ENCODE measurements around the gene ID3. TPM values are rescaled to one million over a fixed set of nuclear protein-coding genes. Genes with fewer than 3 reads are reported as not detected.

Gene ID3
- total and polyA plus RNA-seq, 7 experiments from 2014 or later: 13.0 to 89.4 (median 28.3) TPM

DNA sequence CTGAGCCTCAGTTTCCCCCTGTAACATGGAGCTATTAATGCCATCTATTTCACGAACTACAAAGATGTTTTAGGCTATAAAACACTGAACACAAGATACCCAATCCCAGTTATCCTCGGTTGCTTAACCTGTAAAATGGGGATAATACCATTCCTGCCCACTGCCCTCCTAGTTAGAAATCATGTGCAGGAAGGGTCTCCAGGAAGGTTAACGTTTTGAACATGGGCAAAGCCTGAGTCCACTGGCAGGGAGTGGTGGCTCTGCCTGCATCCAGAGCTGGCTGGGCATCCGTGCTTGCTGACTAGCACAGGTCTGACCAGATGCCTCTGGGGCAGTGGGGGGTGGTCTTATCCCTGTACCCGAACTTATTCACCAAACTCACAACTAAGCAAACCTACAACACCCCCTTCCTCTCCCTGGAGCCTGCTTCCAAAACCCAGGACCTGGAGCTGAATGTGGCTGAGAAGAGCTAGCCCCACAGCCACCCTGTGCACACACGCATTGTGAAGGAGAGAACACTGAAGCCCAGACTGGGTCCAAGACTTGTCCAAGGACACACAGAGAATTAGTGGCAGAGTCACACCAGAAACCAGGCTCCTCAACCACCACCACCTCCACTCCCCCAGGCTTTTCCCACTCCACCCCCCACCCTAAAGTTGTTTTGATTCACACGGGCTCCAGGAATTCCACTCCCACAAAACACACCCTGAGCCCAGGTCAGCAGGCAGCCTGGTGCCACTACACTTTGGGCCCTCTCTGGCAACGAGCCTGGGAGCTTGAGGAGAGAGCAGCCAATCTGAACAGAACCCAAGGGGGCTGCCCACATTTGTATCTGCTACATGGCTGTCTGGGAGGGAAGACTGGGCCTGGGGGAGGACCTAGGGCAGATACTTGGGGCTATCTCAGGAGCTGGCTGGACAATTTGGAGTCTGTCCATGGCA, 29.9 kb downstream of the ID3 start:
- Histone ChIP-seq H3K36me3 (ENCODE audit: control insufficient read depth in 2 of 3, insufficient read depth in 3 of 3, low read length in 3 of 3) (no peaks in the 10 kb centered on the region), H3K4me1 (ENCODE audit: control insufficient read depth in 2 of 2, insufficient read depth in 2 of 2, low read length in 2 of 2) (peaks cover 76 to 86% of the 10 kb centered on the region in 2 donors), H3K27ac (ENCODE audit: low read depth, low read length) (no peak overlapping the region), H3K4me3 (ENCODE audit: low read length) (peak overlapping the region; percentile 52), H3K27me3 (ENCODE audit: control insufficient read depth in 2 of 2, insufficient read depth in 2 of 2, low read length in 2 of 2) (no peaks in the 10 kb centered on the region), H3K9me3 (ENCODE audit: control insufficient read depth in 2 of 3, low read length in 3 of 3) (no peaks in the 10 kb centered on the region)
- ChIA-PET CTCF (interaction anchor here (0.7 to 3.1 kb wide), 8 partner anchors 10 to 115 kb away, joined by 4 to 26 read pairs (median 7); no protein-coding TSS in a partner anchor), POLR2A (interaction anchor here (0.5 to 1.7 kb wide), 6 partner anchors 19 to 102 kb away, joined by 3 to 6 read pairs (median 4); no protein-coding TSS in a partner anchor)
- Mint-ChIP-seq H3K4me3 (peak overlapping the region in 9 of 10 donors; percentile 39 to 96 (median 71)), H3K4me1 (peaks cover 56 to 85% (median 81%) of the 10 kb centered on the region in 7 donors), H3K36me3 (peaks cover 0 to 18% (median 0%) of the 10 kb centered on the region in 5 donors), H3K27me3 (peaks cover 0 to 4% (median 0%) of the 10 kb centered on the region in 5 donors), H3K9me3 (no peaks in the 10 kb centered on the region), H3K27ac (peak overlapping the region in 4 of 9 donors; percentile 18 to 96 (median 40))
- DNase-seq (no peak), ATAC-seq (no peak)
- intact Hi-C loops (cut with micrococcal nuclease): loop anchor here (2.0 to 10.0 kb wide), 6 partner anchors 25 to 185 kb away; partner anchors contain the start of genes HNRNPR (in 2 of the 2), ZNF436 (in 2 of the 2), ID3 (in 1 of the 2) and TCEA3 (in 1 of the 2)

DNA sequence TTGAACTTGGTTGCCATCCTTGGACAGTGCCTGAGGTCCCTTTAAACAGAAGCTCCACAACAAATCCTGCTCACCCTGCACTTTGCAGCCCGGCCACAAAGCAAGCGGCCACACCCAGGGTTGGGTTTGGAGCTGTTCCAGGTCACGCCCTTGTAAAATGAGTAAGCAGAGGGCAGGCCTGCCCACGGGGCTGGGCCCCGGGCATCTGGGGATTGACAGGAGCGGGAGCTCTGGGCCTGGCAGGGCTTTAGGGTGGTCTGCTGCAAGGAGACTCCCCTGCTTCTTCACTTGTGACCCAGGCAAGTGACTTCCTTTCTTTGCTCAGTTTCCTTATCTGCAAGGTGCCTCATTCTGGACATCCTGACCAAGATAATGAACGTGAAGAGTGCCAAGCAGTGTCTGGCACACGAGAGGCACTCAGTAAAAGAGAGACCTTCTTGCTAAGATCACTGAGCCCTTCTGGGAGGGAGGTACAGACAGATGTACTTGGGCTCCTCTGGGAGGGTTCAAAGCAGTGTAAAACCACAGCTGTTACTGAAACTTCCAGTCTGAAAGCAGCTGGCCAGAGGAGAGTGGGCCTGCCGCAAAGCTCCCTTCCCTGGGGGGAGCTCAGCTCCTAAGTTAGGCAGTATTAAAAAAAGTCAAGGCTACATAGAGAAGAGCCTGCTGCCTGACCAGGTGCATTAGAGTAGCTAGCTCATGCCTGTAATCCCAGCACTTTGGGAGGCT, 30.9 kb downstream of the ID3 start:
- no peaks in the 10 kb centered on the region for H3K9me3 Mint-ChIP-seq
- H3K36me3 Mint-ChIP-seq: peaks cover 0 to 19% (median 0%) of the 10 kb centered on the region in 5 donors
- Histone ChIP-seq H3K4me1 (ENCODE audit: control insufficient read depth in 2 of 2, insufficient read depth in 2 of 2, low read length in 2 of 2) (peaks cover 82 to 86% of the 10 kb centered on the region in 2 donors), H3K27ac (ENCODE audit: low read depth, low read length) (no peak overlapping the region), H3K36me3 (ENCODE audit: control insufficient read depth in 2 of 3, insufficient read depth in 3 of 3, low read length in 3 of 3) (no peaks in the 10 kb centered on the region), H3K27me3 (ENCODE audit: control insufficient read depth in 2 of 2, insufficient read depth in 2 of 2, low read length in 2 of 2) (no peaks in the 10 kb centered on the region), H3K4me3 (ENCODE audit: low read length) (peak overlapping the region; percentile 41), H3K9me3 (ENCODE audit: control insufficient read depth in 2 of 3, low read length in 3 of 3) (no peaks in the 10 kb centered on the region)
- H3K4me3 Mint-ChIP-seq: peak overlapping the region; percentile 45 to 96 (median 68)
- H3K27ac Mint-ChIP-seq: peak overlapping the region in 8 of 9 donors; percentile 25 to 96 (median 47)
- POLR2A ChIA-PET: interaction anchor here (0.8 to 1.8 kb wide), 6 partner anchors 20 to 184 kb away, joined by 3 to 6 read pairs (median 4); partner anchors contain the start of gene HNRNPR
- DNase-seq: peak; percentile 23 to 72 (median 56)
- intact Hi-C loops (cut with micrococcal nuclease): no loop called here
- H3K4me1 Mint-ChIP-seq: peaks cover 54 to 92% (median 87%) of the 10 kb centered on the region in 7 donors
- peak; percentile 74 for ATAC-seq
- peaks cover 0 to 4% (median 0%) of the 10 kb centered on the region in 5 donors for H3K27me3 Mint-ChIP-seq
- CTCF ChIA-PET: interaction anchor here (0.7 to 3.1 kb wide), 14 partner anchors 8 to 112 kb away, joined by 3 to 26 read pairs (median 6); no protein-coding TSS in a partner anchor

DNA sequence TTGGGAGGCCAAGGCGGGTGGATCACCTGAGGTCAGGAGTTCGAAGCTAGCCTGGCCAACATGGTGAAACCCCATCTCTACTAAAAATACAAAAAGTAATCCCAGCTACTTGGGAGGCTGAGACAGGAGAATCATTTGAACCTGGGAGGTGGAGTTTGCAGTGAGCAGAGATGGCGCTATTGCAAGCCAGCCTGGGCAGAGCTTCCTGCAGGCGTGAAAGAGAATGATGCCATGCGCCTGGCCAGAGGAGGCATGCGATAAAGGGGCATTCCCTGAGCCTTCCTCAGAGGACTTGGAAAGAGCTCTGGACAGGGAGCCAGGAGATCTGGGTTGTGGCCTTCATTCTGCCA, 31.4 kb downstream of the ID3 start:
- Histone ChIP-seq H3K4me1 (ENCODE audit: control insufficient read depth in 2 of 2, insufficient read depth in 2 of 2, low read length in 2 of 2) (peaks cover 79 to 81% of the 10 kb centered on the region in 2 donors), H3K27ac (ENCODE audit: low read depth, low read length) (no peak overlapping the region), H3K9me3 (ENCODE audit: control insufficient read depth in 2 of 3, low read length in 3 of 3) (no peaks in the 10 kb centered on the region), H3K27me3 (ENCODE audit: control insufficient read depth in 2 of 2, insufficient read depth in 2 of 2, low read length in 2 of 2) (no peaks in the 10 kb centered on the region), H3K36me3 (ENCODE audit: control insufficient read depth in 2 of 3, insufficient read depth in 3 of 3, low read length in 3 of 3) (no peaks in the 10 kb centered on the region), H3K4me3 (ENCODE audit: low read length) (peak overlapping the region; percentile 41)
- peaks cover 49 to 88% (median 82%) of the 10 kb centered on the region in 7 donors for H3K4me1 Mint-ChIP-seq
- DNase-seq (no peak), ATAC-seq (peak; percentile 22)
- peak overlapping the region; percentile 45 to 96 (median 68) for H3K4me3 Mint-ChIP-seq
- H3K9me3 Mint-ChIP-seq: no peaks in the 10 kb centered on the region
- POLR2A ChIA-PET: interaction anchor here (0.7 to 1.8 kb wide), 7 partner anchors 20 to 184 kb away, joined by 3 to 6 read pairs (median 4); partner anchors contain the start of gene HNRNPR
- H3K36me3 Mint-ChIP-seq: peaks cover 0 to 20% (median 0%) of the 10 kb centered on the region in 5 donors
- intact Hi-C loops (cut with micrococcal nuclease): no loop called here
- peak overlapping the region in 5 of 9 donors; percentile 17 to 96 (median 65) for H3K27ac Mint-ChIP-seq
- CTCF ChIA-PET: interaction anchor here (0.8 to 3.1 kb wide), 12 partner anchors 9 to 112 kb away, joined by 3 to 26 read pairs (median 5); no protein-coding TSS in a partner anchor
- peaks cover 0 to 4% (median 0%) of the 10 kb centered on the region in 5 donors for H3K27me3 Mint-ChIP-seq

DNA sequence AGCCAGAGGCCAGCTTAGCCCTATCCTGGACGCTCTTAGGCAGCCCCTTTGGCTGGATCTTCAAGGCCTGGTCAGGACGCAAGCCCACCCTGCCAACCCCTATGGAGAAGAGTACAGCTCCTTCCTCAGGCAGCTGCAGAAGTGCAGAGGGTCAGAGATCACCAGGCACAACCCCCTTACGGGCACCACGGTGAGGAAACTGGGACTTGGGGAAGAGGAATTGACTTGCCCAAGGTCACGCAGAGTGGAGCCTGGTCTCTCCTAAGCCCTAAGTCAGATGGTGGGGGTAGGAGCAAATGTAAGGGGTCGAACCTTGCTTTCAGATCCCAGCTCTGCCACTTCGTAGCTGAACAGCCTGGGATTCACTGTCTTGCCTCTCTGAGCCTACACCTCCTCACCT, 31.9 kb downstream of the ID3 start:
- H3K4me1 Mint-ChIP-seq: peaks cover 47 to 89% (median 82%) of the 10 kb centered on the region in 7 donors
- H3K9me3 Mint-ChIP-seq: no peaks in the 10 kb centered on the region
- peak overlapping the region in 7 of 10 donors; percentile 52 to 96 (median 74) for H3K4me3 Mint-ChIP-seq
- no peak for ATAC-seq
- H3K27me3 Mint-ChIP-seq: peaks cover 0 to 4% (median 0%) of the 10 kb centered on the region in 5 donors
- H3K36me3 ChIP-seq (ENCODE audit: control insufficient read depth in 2 of 3, insufficient read depth in 3 of 3, low read length in 3 of 3): no peaks in the 10 kb centered on the region
- peak overlapping the region in 5 of 9 donors; percentile 44 to 96 (median 67) for H3K27ac Mint-ChIP-seq
- no peaks in the 10 kb centered on the region for H3K9me3 ChIP-seq (ENCODE audit: control insufficient read depth in 2 of 3, low read length in 3 of 3)
- intact Hi-C loops (cut with micrococcal nuclease): no loop called here
- peaks cover 77 to 79% of the 10 kb centered on the region in 2 donors for H3K4me1 ChIP-seq (ENCODE audit: control insufficient read depth in 2 of 2, insufficient read depth in 2 of 2, low read length in 2 of 2)
- H3K36me3 Mint-ChIP-seq: peaks cover 0 to 24% (median 0%) of the 10 kb centered on the region in 5 donors
- H3K4me3 ChIP-seq (ENCODE audit: low read length): peak overlapping the region; percentile 41
- H3K27ac ChIP-seq (ENCODE audit: low read depth, low read length): no peak overlapping the region
- CTCF ChIA-PET: interaction anchor here (1.0 to 3.1 kb wide), 7 partner anchors 13 to 113 kb away, joined by 3 to 26 read pairs (median 5); no protein-coding TSS in a partner anchor
- H3K27me3 ChIP-seq (ENCODE audit: control insufficient read depth in 2 of 2, insufficient read depth in 2 of 2, low read length in 2 of 2): no peaks in the 10 kb centered on the region
- POLR2A ChIA-PET: interaction anchor here (0.5 to 1.8 kb wide), 4 partner anchors 27 to 94 kb away, joined by 3 to 4 read pairs (median 4); no protein-coding TSS in a partner anchor
- DNase-seq: no peak

DNA sequence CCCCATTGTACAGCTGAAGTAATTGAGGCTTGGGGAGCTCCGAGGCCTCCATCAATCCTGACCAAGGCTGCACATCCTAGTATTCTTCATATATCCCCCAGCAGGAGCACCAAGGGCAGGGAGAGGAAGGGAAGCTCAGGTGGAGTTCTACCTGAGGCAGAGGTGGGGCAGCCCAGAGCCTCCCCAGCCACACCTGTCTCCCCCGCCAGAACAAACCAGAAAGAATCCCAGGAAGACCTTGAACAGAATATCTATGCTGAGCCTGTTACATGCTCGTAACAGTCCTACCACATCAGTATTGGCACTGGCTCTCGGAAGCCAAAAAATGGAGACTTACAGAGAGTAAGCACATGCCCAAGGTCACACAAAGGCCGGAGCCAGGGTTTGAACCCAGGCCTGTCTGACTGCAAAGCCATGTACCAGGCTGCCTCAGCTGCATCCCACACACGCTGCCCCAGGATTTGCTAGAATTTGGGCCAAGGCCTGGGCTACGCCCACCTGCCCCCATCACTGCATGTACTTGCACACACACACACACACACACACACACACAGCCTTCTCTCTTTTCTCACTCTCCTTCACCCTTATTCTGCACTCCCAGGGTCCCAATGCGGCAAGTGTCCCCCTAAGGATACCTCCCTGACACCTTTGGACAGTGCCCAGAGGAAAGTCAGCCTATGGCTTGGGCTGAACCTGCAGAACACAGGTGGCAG, 32.8 kb downstream of the ID3 start:
- POLR2A ChIA-PET: interaction anchor here (0.7 to 1.8 kb wide), 3 partner anchors 10 to 181 kb away, joined by 3 to 4 read pairs (median 3); no protein-coding TSS in a partner anchor
- Mint-ChIP-seq H3K36me3 (peaks cover 0 to 31% (median 0%) of the 10 kb centered on the region in 5 donors), H3K27me3 (peaks cover 0 to 4% (median 0%) of the 10 kb centered on the region in 5 donors), H3K4me1 (peaks cover 45 to 84% (median 75%) of the 10 kb centered on the region in 7 donors), H3K4me3 (peak overlapping the region; percentile 57 to 96 (median 70)), H3K27ac (peak overlapping the region in 8 of 9 donors; percentile 3 to 96 (median 58)), H3K9me3 (no peaks in the 10 kb centered on the region)
- intact Hi-C loops (cut with micrococcal nuclease): no loop called here
- H3K36me3 ChIP-seq (ENCODE audit: control insufficient read depth in 2 of 3, insufficient read depth in 3 of 3, low read length in 3 of 3): no peaks in the 10 kb centered on the region
- no peak for ATAC-seq
- no peak overlapping the region for H3K4me3 ChIP-seq (ENCODE audit: low read length)
- DNase-seq: no peak
- H3K4me1 ChIP-seq (ENCODE audit: control insufficient read depth in 2 of 2, insufficient read depth in 2 of 2, low read length in 2 of 2): peaks cover 69 to 72% of the 10 kb centered on the region in 2 donors
- H3K27me3 ChIP-seq (ENCODE audit: control insufficient read depth in 2 of 2, insufficient read depth in 2 of 2, low read length in 2 of 2): no peaks in the 10 kb centered on the region
- no peak overlapping the region for H3K27ac ChIP-seq (ENCODE audit: low read depth, low read length)
- CTCF ChIA-PET: interaction anchor here (0.6 to 3.1 kb wide), 5 partner anchors 13 to 246 kb away, joined by 4 to 26 read pairs (median 13); no protein-coding TSS in a partner anchor
- H3K9me3 ChIP-seq (ENCODE audit: control insufficient read depth in 2 of 3, low read length in 3 of 3): no peaks in the 10 kb centered on the region

Measured in naive thymus-derived CD4-positive, alpha-beta T cell (primary cell).